Duodenal mucosa (tissue), 2 donors: ENCODE measurements around the gene PPP6R1.
A peak's percentile ranks its signal among the peaks of the same experiment; 100 is the strongest.

ENCODE experiments used
- H3K27ac ChIP-seq: one replicate; pipeline ENCODE4 v1.7.0; 2013; ENCODE audit warnings: low read depth, low read length
- H3K27me3 ChIP-seq, 2 donors: one replicate each; pipeline ENCODE4 v1.7.0; 2013; ENCODE audit warnings: low read length in 2 of 2, control low read depth in 1 of 2; ENCODE audit not compliant: insufficient read depth in 2 of 2, control insufficient read depth in 1 of 2
- H3K36me3 ChIP-seq, 2 donors: one replicate each; pipeline ENCODE4 v1.7.0; 2013; ENCODE audit warnings: low read length in 2 of 2, control low read depth in 1 of 2; ENCODE audit not compliant: insufficient read depth in 2 of 2, control insufficient read depth in 1 of 2
- H3K4me1 ChIP-seq, 2 donors: one replicate each; pipeline ENCODE4 v1.7.0; 2013; ENCODE audit warnings: low read length in 2 of 2, control low read depth in 1 of 2; ENCODE audit not compliant: insufficient read depth in 2 of 2, control insufficient read depth in 1 of 2
- H3K4me3 ChIP-seq, 2 donors: one replicate each; pipeline ENCODE4 v1.7.0; 2013; ENCODE audit warnings: low read length in 2 of 2, low read depth in 1 of 2
- H3K9ac ChIP-seq, 2 donors: one replicate each; pipeline ENCODE4 v1.7.0; 2013; ENCODE audit warnings: low read length in 2 of 2, low read depth in 1 of 2
- H3K9me3 ChIP-seq, 2 donors: one replicate each; pipeline ENCODE4 v1.7.0; 2013; ENCODE audit warnings: low read length in 2 of 2, control low read depth in 1 of 2; ENCODE audit not compliant: control insufficient read depth in 1 of 2

PPP6R1 gene

GRCh38 chr19:55301459-55302317 is 42.9 kb upstream of the PPP6R1 start:
- Histone ChIP-seq H3K4me3 (peak overlapping the region; percentile 45 to 68), H3K36me3 (no peaks in the 10 kb centered on the region), H3K4me1 (peaks cover 8 to 9% of the 10 kb centered on the region in 2 donors), H3K9me3 (no peaks in the 10 kb centered on the region), H3K9ac (peak overlapping the region; percentile 36 to 51), H3K27me3 (peaks cover 0 to 3% of the 10 kb centered on the region in 2 donors), H3K27ac (no peak overlapping the region)

GRCh38 chr19:55300886-55301458 is 42.2 kb upstream of the PPP6R1 start:
- H3K36me3 ChIP-seq = no peaks in the 10 kb centered on the region
- no peak overlapping the region for H3K9ac ChIP-seq
- peaks cover 8 to 9% of the 10 kb centered on the region in 2 donors for H3K4me1 ChIP-seq
- peaks cover 0 to 3% of the 10 kb centered on the region in 2 donors for H3K27me3 ChIP-seq
- H3K4me3 ChIP-seq = no peak overlapping the region
- H3K9me3 ChIP-seq = no peaks in the 10 kb centered on the region
- no peak overlapping the region for H3K27ac ChIP-seq

DNA sequence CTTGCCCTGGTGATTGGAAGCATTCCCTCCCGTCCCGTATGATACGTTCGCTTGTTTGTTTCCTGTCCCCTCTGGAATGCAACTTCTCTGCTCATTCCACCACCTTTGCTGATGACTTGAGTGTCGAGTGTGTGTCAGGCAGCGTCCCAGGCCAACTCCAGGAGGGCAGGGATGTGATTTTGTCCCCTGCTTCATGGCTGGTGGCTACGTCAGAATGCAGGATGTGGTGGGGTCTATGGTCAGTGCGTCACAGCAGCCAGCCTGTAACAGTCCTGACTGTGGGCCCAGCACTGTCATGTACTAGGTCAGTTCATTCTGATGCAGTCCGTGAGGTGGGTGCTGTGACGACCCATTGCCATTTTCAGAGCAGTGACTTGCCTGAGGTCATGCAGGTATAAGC is 41.2 kb upstream of the PPP6R1 start:
- Histone ChIP-seq H3K27me3 (peaks cover 0 to 3% of the 10 kb centered on the region in 2 donors), H3K4me3 (no peak overlapping the region), H3K36me3 (no peaks in the 10 kb centered on the region), H3K9ac (no peak overlapping the region), H3K9me3 (no peaks in the 10 kb centered on the region), H3K27ac (no peak overlapping the region), H3K4me1 (peaks cover 8 to 9% of the 10 kb centered on the region in 2 donors)

DNA sequence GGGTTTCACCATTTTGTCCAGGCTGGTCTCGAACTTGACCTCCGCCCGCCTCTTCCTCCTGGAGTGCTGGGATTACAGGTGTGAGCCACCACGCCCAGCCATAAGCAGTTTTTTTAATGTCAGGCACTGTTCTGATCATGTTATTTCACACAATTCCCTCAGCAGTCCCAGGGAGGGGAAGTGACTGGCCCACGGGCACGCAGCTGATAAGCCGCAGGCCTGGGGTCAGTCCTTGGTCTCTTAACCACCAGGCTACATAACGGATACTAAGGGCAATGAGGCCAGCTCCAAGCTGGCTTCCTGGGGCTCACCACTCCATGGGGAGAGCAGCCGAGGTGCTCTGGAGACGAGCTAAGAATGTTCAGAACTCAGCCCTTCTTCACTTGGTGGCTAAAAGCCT is 38.5 kb upstream of the PPP6R1 start:
- H3K9me3 ChIP-seq = no peaks in the 10 kb centered on the region
- no peak overlapping the region for H3K4me3 ChIP-seq
- H3K9ac ChIP-seq = no peak overlapping the region
- no peaks in the 10 kb centered on the region for H3K36me3 ChIP-seq
- H3K27ac ChIP-seq = no peak overlapping the region
- H3K4me1 ChIP-seq = peaks cover 8 to 9% of the 10 kb centered on the region in 2 donors
- H3K27me3 ChIP-seq = peaks cover 0 to 3% of the 10 kb centered on the region in 2 donors

DNA sequence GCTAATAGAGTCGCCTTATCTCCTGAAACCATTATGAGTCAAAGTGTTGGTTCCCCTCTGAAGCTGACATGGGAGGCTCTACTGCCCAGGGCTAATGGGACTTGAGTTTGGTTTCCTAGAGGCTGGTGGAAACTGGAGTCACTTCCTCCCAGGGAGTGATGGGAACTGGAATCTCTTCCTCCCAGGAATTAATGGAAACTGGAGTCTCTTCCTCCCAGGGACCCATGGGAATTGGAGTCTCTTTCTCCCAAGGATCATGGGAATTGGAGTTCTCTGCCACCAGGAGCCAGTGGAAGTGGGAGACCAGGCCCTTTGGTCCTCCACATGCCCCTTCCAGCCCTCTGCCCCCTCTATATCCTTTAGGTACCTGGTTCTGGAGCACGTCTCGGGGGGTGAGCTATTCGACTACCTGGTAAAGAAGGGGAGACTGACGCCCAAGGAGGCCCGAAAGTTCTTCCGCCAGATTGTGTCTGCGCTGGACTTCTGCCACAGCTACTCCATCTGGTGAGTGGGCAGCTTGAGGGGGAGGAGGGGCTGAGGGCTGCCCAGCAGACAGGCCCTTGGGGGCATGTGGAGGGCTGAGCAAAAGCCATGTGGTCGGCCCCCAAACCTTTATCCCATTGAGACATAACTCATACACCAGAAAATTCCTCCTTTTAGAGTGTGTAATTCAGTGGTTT is 30.4 kb upstream of the PPP6R1 start:
- no peaks in the 10 kb centered on the region for H3K4me1 ChIP-seq
- H3K36me3 ChIP-seq = no peaks in the 10 kb centered on the region
- no peak overlapping the region for H3K4me3 ChIP-seq
- H3K27me3 ChIP-seq = no peaks in the 10 kb centered on the region
- no peak overlapping the region for H3K9ac ChIP-seq
- H3K27ac ChIP-seq = no peak overlapping the region
- H3K9me3 ChIP-seq = no peaks in the 10 kb centered on the region

GRCh38 chr19:55287361-55288079 is 28.7 kb upstream of the PPP6R1 start:
- Histone ChIP-seq H3K4me1 (no peaks in the 10 kb centered on the region), H3K27ac (peak overlapping the region; percentile 3), H3K9me3 (no peaks in the 10 kb centered on the region), H3K9ac (no peak overlapping the region), H3K27me3 (peaks cover 3 to 6% of the 10 kb centered on the region in 2 donors), H3K36me3 (no peaks in the 10 kb centered on the region), H3K4me3 (no peak overlapping the region)

DNA sequence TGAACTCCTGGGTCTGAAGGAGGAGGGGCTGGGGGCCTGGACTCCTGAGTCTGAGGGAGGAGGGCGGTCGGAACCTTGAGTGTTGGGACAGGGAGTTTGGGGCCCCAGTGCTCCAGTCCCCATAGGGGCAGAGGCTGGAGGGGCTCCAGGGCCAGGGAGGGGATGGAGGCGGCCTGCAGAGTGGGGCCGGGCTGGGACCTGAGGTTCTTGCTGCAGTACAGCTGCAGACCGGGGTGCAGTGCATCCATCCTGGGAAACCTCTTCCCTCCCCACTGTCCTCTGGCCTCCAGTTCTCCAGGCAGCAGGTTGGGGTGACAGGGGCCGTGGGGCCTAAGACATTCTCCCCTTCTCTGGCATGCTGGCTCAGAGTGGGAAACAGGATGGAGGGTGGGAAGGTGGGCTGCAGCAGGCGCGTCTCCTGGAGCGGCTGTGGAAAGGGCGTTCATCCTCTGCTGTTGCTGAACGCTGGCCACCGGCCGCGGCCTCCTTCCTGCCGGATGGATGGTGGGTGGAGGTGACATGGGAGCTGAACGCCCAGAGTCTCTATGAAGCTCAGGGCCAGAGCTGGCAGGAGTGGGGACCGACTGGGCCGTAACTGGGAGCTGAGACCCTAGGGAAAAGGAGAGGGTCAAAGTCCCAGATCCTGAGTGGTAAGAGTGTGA is 26.5 kb upstream of the PPP6R1 start:
- Histone ChIP-seq H3K27me3 (peaks cover 3 to 6% of the 10 kb centered on the region in 2 donors), H3K27ac (no peak overlapping the region), H3K9me3 (no peaks in the 10 kb centered on the region), H3K4me3 (no peak overlapping the region), H3K9ac (no peak overlapping the region), H3K4me1 (peaks cover 4 to 8% of the 10 kb centered on the region in 2 donors), H3K36me3 (no peaks in the 10 kb centered on the region)

- H3K27ac ChIP-seq = no peak overlapping the region
- no peak overlapping the region for H3K9ac ChIP-seq
- peaks cover 4 to 11% of the 10 kb centered on the region in 2 donors for H3K4me1 ChIP-seq
- no peaks in the 10 kb centered on the region for H3K9me3 ChIP-seq
- no peak overlapping the region for H3K4me3 ChIP-seq
- no peaks in the 10 kb centered on the region for H3K36me3 ChIP-seq
- peaks cover 3 to 6% of the 10 kb centered on the region in 2 donors for H3K27me3 ChIP-seq
Measured at GRCh38 chr19:55284405-55285058, 25.7 kb upstream of the PPP6R1 start.
